H1 (cell line): ENCODE measurements around the gene DCAF7. TPM values are rescaled to one million over a fixed set of nuclear protein-coding genes. Genes with fewer than 3 reads are reported as not detected.

Experiments
- CTCF ChIA-PET: fragments of 300-600 bp; sonication (Branson Sonifier 250); formaldehyde crosslinking; loops from one replicate; lab custom pipeline; 2021; ENCODE audit not compliant: partially characterized antibody; lab: Charles Lee
- POLR2A ChIA-PET: fragments of 300-600 bp; sonication (Branson Sonifier 250); formaldehyde crosslinking; loops from one replicate; lab custom pipeline; 2021; ENCODE audit warnings: inconsistent platforms; ENCODE audit not compliant: partially characterized antibody; lab: Charles Lee
- DNase-seq, 2 experiments: peaks; one replicate each; pipeline versions ENCODE4 v3.0.0 to v3.0.0-alpha.2; 2010 to 2022; ENCODE audit warnings: low spot score in 2 of 2, low read depth in 1 of 2, mixed read lengths in 1 of 2
- FAIRE-seq: peaks from 2 replicates; lab custom pipeline; 2011; peaks lifted over from hg19 to GRCh38; lab: Jason Lieb, UNC
- H2AFZ ChIP-seq: 2 replicates; pipeline ENCODE4 v1.8.1; 2012; ENCODE audit warnings: low read length, inconsistent platforms
- H2AK5ac ChIP-seq: 2 replicates; pipeline ENCODE4 v1.6.1; 2013; ENCODE audit warnings: low read depth, low read length
- H2BK120ac ChIP-seq: replicated peaks from 2 replicates; pipeline ENCODE3; 2013; ENCODE audit warnings: low read depth, low read length, inconsistent platforms
- H2BK12ac ChIP-seq: 2 replicates; pipeline ENCODE4 v1.6.1; 2013; ENCODE audit warnings: low read depth, low read length
- H2BK15ac ChIP-seq: 2 replicates; pipeline ENCODE4 v1.6.1; 2013; ENCODE audit warnings: low read length
- H2BK20ac ChIP-seq: 2 replicates; pipeline ENCODE4 v1.6.1; 2013; ENCODE audit warnings: low read length
- H2BK5ac ChIP-seq: 2 replicates; pipeline ENCODE4 v1.6.1; 2013; ENCODE audit warnings: low read depth, low read length
- H3K14ac ChIP-seq: 2 replicates; pipeline ENCODE4 v1.6.1; 2013; ENCODE audit warnings: inconsistent platforms; ENCODE audit not compliant: insufficient read length
- H3K18ac ChIP-seq: 2 replicates; pipeline ENCODE4 v1.6.1; 2013; ENCODE audit warnings: low read length; ENCODE audit errors: extremely low read depth
- H3K23ac ChIP-seq: 2 replicates; pipeline ENCODE4 v1.6.1; 2013; ENCODE audit warnings: inconsistent platforms; ENCODE audit not compliant: insufficient read length
- H3K23me2 ChIP-seq: 2 replicates; pipeline ENCODE4 v1.6.1; 2013; ENCODE audit warnings: low read depth, low read length
- H3K27ac ChIP-seq: 2 replicates; pipeline ENCODE4 v1.6.1; 2011; ENCODE audit warnings: low read depth, low read length, inconsistent platforms
- H3K27me3 ChIP-seq, 4 experiments: replicated peaks in 1 of 4; 1 replicate in 1 of 4; 2 replicates in 3 of 4; pipeline versions ENCODE4 v1.6.1 to v1.8.1; 2011 to 2013; ENCODE audit warnings: low read length in 3 of 4, mild to moderate bottlenecking in 3 of 4, inconsistent platforms in 2 of 4, mixed read lengths in 2 of 4, moderate library complexity in 1 of 4; ENCODE audit not compliant: control insufficient read depth in 3 of 4, insufficient read depth in 3 of 4; ENCODE audit errors: extremely low read depth in 1 of 4
- H3K36me3 ChIP-seq, 4 experiments: 2 replicates each; pipeline versions ENCODE4 v1.6.1 to v1.8.1; 2011 to 2013; ENCODE audit warnings: mild to moderate bottlenecking in 4 of 4, low read length in 3 of 4, moderate library complexity in 2 of 4, control low read depth in 1 of 4, inconsistent platforms in 1 of 4; ENCODE audit not compliant: insufficient read depth in 4 of 4, control insufficient read depth in 2 of 4
- H3K4ac ChIP-seq: replicated peaks from 2 replicates; pipeline ENCODE3; 2013; ENCODE audit warnings: low read length, low read depth, mixed read lengths, inconsistent platforms; ENCODE audit not compliant: insufficient read length
- H3K4me1 ChIP-seq, 4 experiments: replicated peaks in 1 of 4; 1 replicate in 1 of 4; 2 replicates in 3 of 4; pipeline versions ENCODE4 v1.6.1 to v1.8.1; 2011 to 2013; ENCODE audit warnings: low read length in 3 of 4, inconsistent platforms in 2 of 4, mixed read lengths in 1 of 4; ENCODE audit not compliant: insufficient read depth in 4 of 4, control insufficient read depth in 3 of 4
- H3K4me2 ChIP-seq, 2 experiments: 2 replicates each; pipeline versions ENCODE4 v1.6.1 to v1.8.1; 2011 to 2013; ENCODE audit warnings: low read depth in 2 of 2, low read length in 2 of 2, control low read depth in 1 of 2, inconsistent platforms in 1 of 2, mild to moderate bottlenecking in 1 of 2; ENCODE audit not compliant: insufficient read depth in 1 of 2
- H3K4me3 ChIP-seq, 4 experiments: fragments of 200-600, 300-600 bp in 1 of 4; sonication (generic), shearing (Covaris generic), sonication (Bioruptor Twin) in 1 of 4; 2 replicates each; pipeline versions ENCODE4 v1.5.1 to v1.8.1; 2011 to 2016; ENCODE audit warnings: low read length in 4 of 4, low read depth in 3 of 4, control low read depth in 2 of 4, inconsistent platforms in 2 of 4, mild to moderate bottlenecking in 2 of 4, mixed read lengths in 1 of 4, moderate library complexity in 1 of 4; ENCODE audit not compliant: insufficient read depth in 2 of 4; ENCODE audit errors: extremely low read depth in 1 of 4
- H3K56ac ChIP-seq: replicated peaks from 2 replicates; pipeline ENCODE3; 2013; ENCODE audit warnings: low read depth, mild to moderate bottlenecking, mixed read lengths, low read length, inconsistent platforms; ENCODE audit not compliant: insufficient read length
- H3K79me1 ChIP-seq: 2 replicates; pipeline ENCODE4 v1.6.1; 2013; ENCODE audit warnings: low read depth, low read length, control low read depth
- H3K79me2 ChIP-seq, 2 experiments: 2 replicates each; pipeline versions ENCODE4 v1.6.1 to v1.8.1; 2012 to 2013; ENCODE audit warnings: low read length in 2 of 2, mild to moderate bottlenecking in 2 of 2, inconsistent platforms in 1 of 2; ENCODE audit not compliant: insufficient read depth in 2 of 2, control insufficient read depth in 1 of 2
- H3K9ac ChIP-seq, 4 experiments: replicated peaks in 1 of 4; 1 replicate in 1 of 4; 2 replicates in 3 of 4; pipeline versions ENCODE4 v1.6.1 to v1.8.1; 2011 to 2013; ENCODE audit warnings: low read depth in 3 of 4, low read length in 3 of 4, control low read depth in 2 of 4, mild to moderate bottlenecking in 2 of 4, moderate library complexity in 2 of 4, inconsistent platforms in 1 of 4; ENCODE audit errors: extremely low read depth in 1 of 4
- H3K9me3 ChIP-seq, 2 experiments: 2 replicates each; pipeline versions ENCODE4 v1.6.1 to v1.8.1; 2012 to 2013; ENCODE audit warnings: mild to moderate bottlenecking in 2 of 2, moderate library complexity in 2 of 2, control low read depth in 1 of 2, inconsistent platforms in 1 of 2, low read depth in 1 of 2, low read length in 1 of 2, mixed read lengths in 1 of 2; ENCODE audit not compliant: insufficient read depth in 2 of 2
- H4K20me1 ChIP-seq, 2 experiments: replicated peaks in 1 of 2; 2 replicates each; pipeline versions ENCODE3 to v1.8.1; 2011 to 2013; ENCODE audit warnings: inconsistent platforms in 2 of 2, low read length in 2 of 2, mild to moderate bottlenecking in 1 of 2; ENCODE audit not compliant: insufficient read depth in 2 of 2, control insufficient read depth in 1 of 2
- H4K5ac ChIP-seq: 2 replicates; pipeline ENCODE4 v1.6.1; 2013; ENCODE audit warnings: low read length, low read depth, mixed read lengths, inconsistent platforms; ENCODE audit not compliant: insufficient read length
- H4K8ac ChIP-seq: 2 replicates; pipeline ENCODE4 v1.8.0; 2013; ENCODE audit warnings: mild to moderate bottlenecking, moderate library complexity, low read length, inconsistent platforms; ENCODE audit not compliant: insufficient read depth; ENCODE audit errors: extremely low read depth
- H4K91ac ChIP-seq: replicated peaks from 2 replicates; pipeline ENCODE3; 2013; ENCODE audit warnings: low read length, mixed read lengths, inconsistent platforms; ENCODE audit not compliant: insufficient read length
- ATF3 ChIP-seq: IDR thresholded peaks from 2 replicates; pipeline ENCODE4 v1.6.1; 2011; ENCODE audit warnings: low read depth, mild to moderate bottlenecking, low read length; ENCODE audit not compliant: insufficient read depth
- BCL11A ChIP-seq, 2 experiments: IDR thresholded peaks; one replicate each; pipeline ENCODE4 v1.6.1; 2011; ENCODE audit warnings: low read depth in 2 of 2, low read length in 2 of 2, mild to moderate bottlenecking in 2 of 2
- BRCA1 ChIP-seq: IDR thresholded peaks from 2 replicates; pipeline ENCODE4 v1.6.1; 2012; ENCODE audit warnings: low read depth, low read length, improper control_type of control experiment
- E2F6 ChIP-seq: IDR thresholded peaks from 2 replicates; pipeline ENCODE4 v1.6.1; 2012; ENCODE audit warnings: inconsistent platforms
- EZH2 ChIP-seq: fragments of 200-600 bp; sonication (generic); IDR thresholded peaks from 2 replicates; pipeline ENCODE4 v1.7.1; 2012; ENCODE audit warnings: low read depth, mild to moderate bottlenecking, moderate library complexity, low read length, inconsistent platforms; ENCODE audit not compliant: severe bottlenecking
- HDAC6 ChIP-seq: IDR thresholded peaks from one replicate; pipeline ENCODE4 v1.7.1; 2012; ENCODE audit warnings: low read depth, mild to moderate bottlenecking, inconsistent platforms, low read length, moderate library complexity
- KDM5A ChIP-seq: fragments of 200-600 bp; IDR thresholded peaks from 2 replicates; pipeline ENCODE4 v1.7.1; 2012; ENCODE audit warnings: mild to moderate bottlenecking, low read length, inconsistent platforms, mixed read lengths
- RFX5 ChIP-seq: IDR thresholded peaks from 2 replicates; pipeline ENCODE4 v1.6.1; 2011; ENCODE audit warnings: low read depth, low read length, improper control_type of control experiment, borderline replicate concordance
- SAP30 ChIP-seq: fragments of 300-600 bp; sonication (generic); IDR thresholded peaks from 2 replicates; pipeline ENCODE4 v1.7.1; 2012; ENCODE audit warnings: low read length, moderate library complexity, mild to moderate bottlenecking, inconsistent platforms; ENCODE audit not compliant: insufficient read depth, insufficient replicate concordance
- SIRT6 ChIP-seq: IDR thresholded peaks from one replicate; pipeline ENCODE4 v1.7.1; 2012; ENCODE audit warnings: low read length, inconsistent platforms
- ZNF274 ChIP-seq: IDR thresholded peaks from 2 replicates; pipeline ENCODE4 v1.7.0; 2012; ENCODE audit warnings: low read length, borderline replicate concordance; ENCODE audit errors: extremely low read depth
- WGBS, 2 experiments: shearing (Covaris generic) in 1 of 2; methylation state at CpG; one replicate each; pipeline versions ENCODE4 v1.1.6 to v1.1.7; 2013 to 2015; ENCODE audit warnings: low lambda C conversion rate in 2 of 2, mixed read lengths in 2 of 2, inconsistent platforms in 1 of 2, low coverage in 1 of 2, missing lambda C conversion rate in 1 of 2; ENCODE audit not compliant: insufficient replicate concordance in 2 of 2, insufficient coverage in 1 of 2, insufficient read length in 1 of 2; ENCODE audit errors: extremely low coverage in 1 of 2, missing lambda C conversion rate in 1 of 2; 5-methylcytosine and 5-hydroxymethylcytosine counted together
- polyA plus RNA-seq, 7 experiments: library from polyadenylated mRNA; depleted of rRNA in 3 of 7; stranded (reverse) in 5 of 7; unstranded in 2 of 7; fragments of >200 nt in 5 of 7; fragments of 200-250 nt in 2 of 7; gene quantifications; 1 replicate in 5 of 7; 2 replicates in 1 of 7; 4 replicates in 1 of 7; pipeline versions ENCODE4 v1.2.1 to v1.2.3, GENCODE V29; 2011 to 2013; ENCODE audit warnings: missing spikeins in 2 of 7, mixed read lengths in 2 of 7
- total RNA-seq: library from RNA; stranded (reverse); fragmentation: NEBNext Ultra II Directional; extraction: Animal tissue kit (Norgen Biotek cat#: 25700); gene quantifications from 2 replicates; pipeline ENCODE4 v1.2.1, GENCODE V29; 2021

Gene DCAF7
- total and polyA plus RNA-seq, 2 of the 8 experiments (the other 6 are each of a cell fraction or from before 2014, with no cell fraction given) = 74.9 to 94.1 TPM

GRCh38 chr17:63626551-63627180, 76.4 kb downstream of the DCAF7 start:
- Histone ChIP-seq H3K4me2 (no peak overlapping the region), H3K36me3 (no peaks in the 10 kb centered on the region), H2BK20ac (no peak overlapping the region), H3K79me2 (peaks cover 5 to 35% of the 10 kb centered on the region in 2 experiments), H2BK5ac (no peak overlapping the region), H3K14ac (no peak overlapping the region), H3K79me1 (peaks cover 3% of the 10 kb centered on the region; the same call in 1 of the 2 replicates), H3K9me3 (no peaks in the 10 kb centered on the region), H3K4ac (no peak overlapping the region), H3K23me2 (peaks cover 3% of the 10 kb centered on the region), H4K91ac (no peak overlapping the region), H2AK5ac (no peak overlapping the region), H2BK15ac (no peak overlapping the region), H2AFZ (no peak overlapping the region), H3K4me3 (no peak overlapping the region), H3K4me1 (peaks cover 2 to 5% (median 3%) of the 10 kb centered on the region in 4 experiments; a peak in 3 of 7 replicates), H4K5ac (no peak overlapping the region), H3K27ac (no peak overlapping the region), H2BK12ac (no peak overlapping the region), H3K27me3 (no peaks in the 10 kb centered on the region), H2BK120ac (no peak overlapping the region), H3K9ac (no peak overlapping the region), H3K18ac (no peak overlapping the region), H3K56ac (no peak overlapping the region), H3K23ac (no peak overlapping the region), H4K20me1 (peaks cover 0 to 8% of the 10 kb centered on the region in 2 experiments), H4K8ac (no peak overlapping the region)
- FAIRE-seq = no peak
- CTCF ChIA-PET = interaction anchor here (0.6 to 3.6 kb wide), 8 partner anchors 12 to 305 kb away, joined by 3 to 18 read pairs (median 4); no protein-coding TSS in a partner anchor
- DNase-seq = no peak
- WGBS, 2 experiments = 84% methylated on average over 4 of the region's 4 CpGs; no CpG with 5 or more reads in 1 of the 2 experiments
- POLR2A ChIA-PET = interaction anchor here (0.9 to 1.4 kb wide), 3 partner anchors 10 to 106 kb away, joined by 3 to 4 read pairs (median 3); no protein-coding TSS in a partner anchor
- no peak for TF ChIP-seq RFX5
- no peak for TF ChIP-seq ZNF274
- TF ChIP-seq ATF3 = no peak
- TF ChIP-seq EZH2 = no peak
- TF ChIP-seq BCL11A (IDR thresholded peaks at IDR 0.05; ENCODE audit: low read depth in 2 of 2, low read length in 2 of 2) = no peak
- TF ChIP-seq HDAC6 = no peak
- TF ChIP-seq BRCA1 = no peak
- TF ChIP-seq KDM5A = no peak
- TF ChIP-seq SAP30 = no peak
- TF ChIP-seq SIRT6 = no peak
- no peak for TF ChIP-seq E2F6
